H1 (cell line): Measurements from ENCODE around the gene TBC1D10A. TPM values are rescaled to one million over a fixed set of nuclear protein-coding genes. Genes with fewer than 3 reads are reported as not detected.

Source experiments
- CTCF ChIA-PET: fragments of 300-600 bp; sonication (Branson Sonifier 250); formaldehyde crosslinking; loops from one replicate; lab custom pipeline; 2021; ENCODE audit not compliant: partially characterized antibody; lab: Charles Lee
- POLR2A ChIA-PET: fragments of 300-600 bp; sonication (Branson Sonifier 250); formaldehyde crosslinking; loops from one replicate; lab custom pipeline; 2021; ENCODE audit warnings: inconsistent platforms; ENCODE audit not compliant: partially characterized antibody; lab: Charles Lee
- DNase-seq, 2 experiments: peaks; one replicate each; pipeline versions ENCODE4 v3.0.0 to v3.0.0-alpha.2; 2010 to 2022; ENCODE audit warnings: low spot score in 2 of 2, low read depth in 1 of 2, mixed read lengths in 1 of 2
- FAIRE-seq: peaks from 2 replicates; lab custom pipeline; 2011; peaks lifted over from hg19 to GRCh38; lab: Jason Lieb, UNC
- H2AFZ ChIP-seq: 2 replicates; pipeline ENCODE4 v1.8.1; 2012; ENCODE audit warnings: low read length, inconsistent platforms
- H2AK5ac ChIP-seq: 2 replicates; pipeline ENCODE4 v1.6.1; 2013; ENCODE audit warnings: low read depth, low read length
- H2BK120ac ChIP-seq: replicated peaks from 2 replicates; pipeline ENCODE3; 2013; ENCODE audit warnings: low read depth, low read length, inconsistent platforms
- H2BK12ac ChIP-seq: 2 replicates; pipeline ENCODE4 v1.6.1; 2013; ENCODE audit warnings: low read depth, low read length
- H2BK15ac ChIP-seq: 2 replicates; pipeline ENCODE4 v1.6.1; 2013; ENCODE audit warnings: low read length
- H2BK20ac ChIP-seq: 2 replicates; pipeline ENCODE4 v1.6.1; 2013; ENCODE audit warnings: low read length
- H2BK5ac ChIP-seq: 2 replicates; pipeline ENCODE4 v1.6.1; 2013; ENCODE audit warnings: low read depth, low read length
- H3K14ac ChIP-seq: 2 replicates; pipeline ENCODE4 v1.6.1; 2013; ENCODE audit warnings: inconsistent platforms; ENCODE audit not compliant: insufficient read length
- H3K18ac ChIP-seq: 2 replicates; pipeline ENCODE4 v1.6.1; 2013; ENCODE audit warnings: low read length; ENCODE audit errors: extremely low read depth
- H3K23ac ChIP-seq: 2 replicates; pipeline ENCODE4 v1.6.1; 2013; ENCODE audit warnings: inconsistent platforms; ENCODE audit not compliant: insufficient read length
- H3K23me2 ChIP-seq: 2 replicates; pipeline ENCODE4 v1.6.1; 2013; ENCODE audit warnings: low read depth, low read length
- H3K27ac ChIP-seq: 2 replicates; pipeline ENCODE4 v1.6.1; 2011; ENCODE audit warnings: low read depth, low read length, inconsistent platforms
- H3K27me3 ChIP-seq, 4 experiments: replicated peaks in 1 of 4; 1 replicate in 1 of 4; 2 replicates in 3 of 4; pipeline versions ENCODE4 v1.6.1 to v1.8.1; 2011 to 2013; ENCODE audit warnings: low read length in 3 of 4, mild to moderate bottlenecking in 3 of 4, inconsistent platforms in 2 of 4, mixed read lengths in 2 of 4, moderate library complexity in 1 of 4; ENCODE audit not compliant: control insufficient read depth in 3 of 4, insufficient read depth in 3 of 4; ENCODE audit errors: extremely low read depth in 1 of 4
- H3K36me3 ChIP-seq, 4 experiments: 2 replicates each; pipeline versions ENCODE4 v1.6.1 to v1.8.1; 2011 to 2013; ENCODE audit warnings: mild to moderate bottlenecking in 4 of 4, low read length in 3 of 4, moderate library complexity in 2 of 4, control low read depth in 1 of 4, inconsistent platforms in 1 of 4; ENCODE audit not compliant: insufficient read depth in 4 of 4, control insufficient read depth in 2 of 4
- H3K4ac ChIP-seq: replicated peaks from 2 replicates; pipeline ENCODE3; 2013; ENCODE audit warnings: low read length, low read depth, mixed read lengths, inconsistent platforms; ENCODE audit not compliant: insufficient read length
- H3K4me1 ChIP-seq, 4 experiments: replicated peaks in 1 of 4; 1 replicate in 1 of 4; 2 replicates in 3 of 4; pipeline versions ENCODE4 v1.6.1 to v1.8.1; 2011 to 2013; ENCODE audit warnings: low read length in 3 of 4, inconsistent platforms in 2 of 4, mixed read lengths in 1 of 4; ENCODE audit not compliant: insufficient read depth in 4 of 4, control insufficient read depth in 3 of 4
- H3K4me2 ChIP-seq, 2 experiments: 2 replicates each; pipeline versions ENCODE4 v1.6.1 to v1.8.1; 2011 to 2013; ENCODE audit warnings: low read depth in 2 of 2, low read length in 2 of 2, control low read depth in 1 of 2, inconsistent platforms in 1 of 2, mild to moderate bottlenecking in 1 of 2; ENCODE audit not compliant: insufficient read depth in 1 of 2
- H3K4me3 ChIP-seq, 4 experiments: fragments of 200-600, 300-600 bp in 1 of 4; sonication (generic), shearing (Covaris generic), sonication (Bioruptor Twin) in 1 of 4; 2 replicates each; pipeline versions ENCODE4 v1.5.1 to v1.8.1; 2011 to 2016; ENCODE audit warnings: low read length in 4 of 4, low read depth in 3 of 4, control low read depth in 2 of 4, inconsistent platforms in 2 of 4, mild to moderate bottlenecking in 2 of 4, mixed read lengths in 1 of 4, moderate library complexity in 1 of 4; ENCODE audit not compliant: insufficient read depth in 2 of 4; ENCODE audit errors: extremely low read depth in 1 of 4
- H3K56ac ChIP-seq: replicated peaks from 2 replicates; pipeline ENCODE3; 2013; ENCODE audit warnings: low read depth, mild to moderate bottlenecking, mixed read lengths, low read length, inconsistent platforms; ENCODE audit not compliant: insufficient read length
- H3K79me1 ChIP-seq: 2 replicates; pipeline ENCODE4 v1.6.1; 2013; ENCODE audit warnings: low read depth, low read length, control low read depth
- H3K79me2 ChIP-seq, 2 experiments: 2 replicates each; pipeline versions ENCODE4 v1.6.1 to v1.8.1; 2012 to 2013; ENCODE audit warnings: low read length in 2 of 2, mild to moderate bottlenecking in 2 of 2, inconsistent platforms in 1 of 2; ENCODE audit not compliant: insufficient read depth in 2 of 2, control insufficient read depth in 1 of 2
- H3K9ac ChIP-seq, 4 experiments: replicated peaks in 1 of 4; 1 replicate in 1 of 4; 2 replicates in 3 of 4; pipeline versions ENCODE4 v1.6.1 to v1.8.1; 2011 to 2013; ENCODE audit warnings: low read depth in 3 of 4, low read length in 3 of 4, control low read depth in 2 of 4, mild to moderate bottlenecking in 2 of 4, moderate library complexity in 2 of 4, inconsistent platforms in 1 of 4; ENCODE audit errors: extremely low read depth in 1 of 4
- H3K9me3 ChIP-seq, 2 experiments: 2 replicates each; pipeline versions ENCODE4 v1.6.1 to v1.8.1; 2012 to 2013; ENCODE audit warnings: mild to moderate bottlenecking in 2 of 2, moderate library complexity in 2 of 2, control low read depth in 1 of 2, inconsistent platforms in 1 of 2, low read depth in 1 of 2, low read length in 1 of 2, mixed read lengths in 1 of 2; ENCODE audit not compliant: insufficient read depth in 2 of 2
- H4K20me1 ChIP-seq, 2 experiments: replicated peaks in 1 of 2; 2 replicates each; pipeline versions ENCODE3 to v1.8.1; 2011 to 2013; ENCODE audit warnings: inconsistent platforms in 2 of 2, low read length in 2 of 2, mild to moderate bottlenecking in 1 of 2; ENCODE audit not compliant: insufficient read depth in 2 of 2, control insufficient read depth in 1 of 2
- H4K5ac ChIP-seq: 2 replicates; pipeline ENCODE4 v1.6.1; 2013; ENCODE audit warnings: low read length, low read depth, mixed read lengths, inconsistent platforms; ENCODE audit not compliant: insufficient read length
- H4K8ac ChIP-seq: 2 replicates; pipeline ENCODE4 v1.8.0; 2013; ENCODE audit warnings: mild to moderate bottlenecking, moderate library complexity, low read length, inconsistent platforms; ENCODE audit not compliant: insufficient read depth; ENCODE audit errors: extremely low read depth
- H4K91ac ChIP-seq: replicated peaks from 2 replicates; pipeline ENCODE3; 2013; ENCODE audit warnings: low read length, mixed read lengths, inconsistent platforms; ENCODE audit not compliant: insufficient read length
- WGBS, 2 experiments: shearing (Covaris generic) in 1 of 2; methylation state at CpG; one replicate each; pipeline versions ENCODE4 v1.1.6 to v1.1.7; 2013 to 2015; ENCODE audit warnings: low lambda C conversion rate in 2 of 2, mixed read lengths in 2 of 2, inconsistent platforms in 1 of 2, low coverage in 1 of 2, missing lambda C conversion rate in 1 of 2; ENCODE audit not compliant: insufficient replicate concordance in 2 of 2, insufficient coverage in 1 of 2, insufficient read length in 1 of 2; ENCODE audit errors: extremely low coverage in 1 of 2, missing lambda C conversion rate in 1 of 2; 5-methylcytosine and 5-hydroxymethylcytosine counted together
- polyA plus RNA-seq, 7 experiments: library from polyadenylated mRNA; depleted of rRNA in 3 of 7; stranded (reverse) in 5 of 7; unstranded in 2 of 7; fragments of >200 nt in 5 of 7; fragments of 200-250 nt in 2 of 7; gene quantifications; 1 replicate in 5 of 7; 2 replicates in 1 of 7; 4 replicates in 1 of 7; pipeline versions ENCODE4 v1.2.1 to v1.2.3, GENCODE V29; 2011 to 2013; ENCODE audit warnings: missing spikeins in 2 of 7, mixed read lengths in 2 of 7
- total RNA-seq: library from RNA; stranded (reverse); fragmentation: NEBNext Ultra II Directional; extraction: Animal tissue kit (Norgen Biotek cat#: 25700); gene quantifications from 2 replicates; pipeline ENCODE4 v1.2.1, GENCODE V29; 2021

Gene TBC1D10A
- total and polyA plus RNA-seq, 2 of the 8 experiments (the other 6 are each of a cell fraction or from before 2014, with no cell fraction given): 5.4 to 7.0 TPM

GRCh38 chr22:30356449-30357235, 29.9 kb upstream of the TBC1D10A start, which contains the start of the genes CCDC157 and SF3A1:
Gene CCDC157 (plus strand): TSS chr22:30357007. CDS start chr22:30366001, 8,994 bp downstream.
Gene SF3A1 (minus strand): TSS chr22:30356894. CDS start chr22:30356792, 102 bp downstream.
- Histone ChIP-seq H3K4ac (peak within 1 kb of the TSS; percentile 20), H3K23me2 (peaks cover 2% of the 10 kb centered on the region; the same call in 1 of the 2 replicates), H3K27me3 (no peaks in the 10 kb centered on the region), H2BK20ac (no peak within 1 kb of the TSS), H2BK120ac (no peak within 1 kb of the TSS), H4K20me1 (peaks cover 8 to 13% of the 10 kb centered on the region in 2 experiments), H3K14ac (no peak within 1 kb of the TSS), H2AFZ (peak within 1 kb of the TSS; percentile 73), H2BK5ac (peak within 1 kb of the TSS; percentile 92), H4K8ac (peak within 1 kb of the TSS; percentile 100), H3K4me3 (peak within 1 kb of the TSS; percentile 78 to 93 (median 91)), H2AK5ac (no peak within 1 kb of the TSS), H2BK12ac (peak within 1 kb of the TSS; percentile 75; the same call in 1 of the 2 replicates), H3K23ac (no peak within 1 kb of the TSS), H3K9me3 (no peaks in the 10 kb centered on the region), H3K36me3 (peaks cover 4 to 18% (median 15%) of the 10 kb centered on the region in 4 experiments; a peak in 7 of 8 replicates), H4K5ac (peak within 1 kb of the TSS; percentile 82), H3K4me2 (peak within 1 kb of the TSS; percentile 74 to 98), H3K4me1 (peaks cover 2 to 11% (median 4%) of the 10 kb centered on the region in 4 experiments; a peak in 6 of 7 replicates), H4K91ac (peak within 1 kb of the TSS; percentile 97), H3K18ac (peak within 1 kb of the TSS; percentile 99), H3K56ac (peak within 1 kb of the TSS; percentile 92), H3K79me2 (peaks cover 15 to 40% of the 10 kb centered on the region in 2 experiments), H3K9ac (peak within 1 kb of the TSS; percentile 92 to 99 (median 96)), H2BK15ac (peak within 1 kb of the TSS; percentile 95; the same call in 1 of the 2 replicates), H3K27ac (peak within 1 kb of the TSS; percentile 93), H3K79me1 (peaks cover 17% of the 10 kb centered on the region)
- 2% methylated on average over 79 of the region's 91 CpGs; no CpG with 5 or more reads in 1 of the 2 experiments for WGBS, 2 experiments
- DNase-seq (peak; percentile 72 to 91), FAIRE-seq (no peak)
- POLR2A ChIA-PET: interaction anchor here (0.7 to 11.5 kb wide), 33 partner anchors 9 to 1031 kb away, joined by 3 to 129 read pairs (median 4); partner anchors contain the start of genes CASTOR1, MTFP1, RNF215 and SEC14L2
- CTCF ChIA-PET: interaction anchor here (0.8 to 2.1 kb wide), 2 partner anchors 69 to 75 kb away, joined by 3 to 9 read pairs; no protein-coding TSS in a partner anchor
